Endothelial cell (in vitro differentiated cells): ENCODE measurements around the gene RTL1. TPM values are rescaled to one million over a fixed set of nuclear protein-coding genes. Genes with fewer than 3 reads are reported as not detected.

Source experiments
- DNase-seq: peaks from one replicate; pipeline ENCODE4 v3.0.0; 2021; ENCODE audit warnings: low spot score
- H3K27ac Mint-ChIP-seq: one replicate; pipeline ENCODE4 v1.8.0; 2021; ENCODE audit warnings: mixed read lengths, inconsistent platforms; ENCODE audit not compliant: unreplicated experiment
- H3K27me3 Mint-ChIP-seq: one replicate; pipeline ENCODE4 v1.8.0; 2021; ENCODE audit warnings: mild to moderate bottlenecking, moderate library complexity, mixed read lengths, inconsistent platforms; ENCODE audit not compliant: unreplicated experiment
- H3K36me3 Mint-ChIP-seq: one replicate; pipeline ENCODE4 v1.8.0; 2021; ENCODE audit warnings: mild to moderate bottlenecking, low read depth, mixed read lengths, inconsistent platforms; ENCODE audit not compliant: unreplicated experiment
- H3K4me1 Mint-ChIP-seq: one replicate; pipeline ENCODE4 v1.8.0; 2021; ENCODE audit warnings: mild to moderate bottlenecking, mixed read lengths, inconsistent platforms; ENCODE audit not compliant: unreplicated experiment
- H3K4me3 Mint-ChIP-seq: one replicate; pipeline ENCODE4 v1.8.0; 2021; ENCODE audit warnings: mild to moderate bottlenecking, mixed read lengths, inconsistent platforms; ENCODE audit not compliant: unreplicated experiment
- H3K9me3 Mint-ChIP-seq: one replicate; pipeline ENCODE4 v1.8.0; 2021; ENCODE audit warnings: mixed read lengths, inconsistent platforms; ENCODE audit not compliant: unreplicated experiment
- CTCF ChIP-seq: fragments of 200-600 bp; sonication (generic); IDR thresholded peaks from one replicate; pipeline ENCODE4 v1.5.0; 2021; ENCODE audit warnings: antibody characterized with exemption; ENCODE audit not compliant: unreplicated experiment
- total RNA-seq: library from RNA; stranded (reverse); fragmentation: NEBNext Ultra II Directional; extraction: Animal tissue kit (Norgen Biotek cat#: 25700); gene quantifications from one replicate; pipeline ENCODE4 v1.2.1, GENCODE V29; 2021; ENCODE audit not compliant: unreplicated experiment

The RTL1 gene
- total RNA-seq, 1 donor from 2014 or later = 0.18 TPM

GRCh38 chr14:100857923-100858837, 45.3 kb downstream of the RTL1 start:
- no peaks in the 10 kb centered on the region for H3K36me3 Mint-ChIP-seq
- H3K27ac Mint-ChIP-seq = no peak overlapping the region
- no peak for TF ChIP-seq CTCF
- H3K4me1 Mint-ChIP-seq = no peaks in the 10 kb centered on the region
- no peaks in the 10 kb centered on the region for H3K9me3 Mint-ChIP-seq
- no peak overlapping the region for H3K4me3 Mint-ChIP-seq
- no peak for DNase-seq
- no peaks in the 10 kb centered on the region for H3K27me3 Mint-ChIP-seq

- DNase-seq = no peak
- H3K9me3 Mint-ChIP-seq = no peaks in the 10 kb centered on the region
- H3K27ac Mint-ChIP-seq = no peak overlapping the region
- no peak overlapping the region for H3K4me3 Mint-ChIP-seq
- no peaks in the 10 kb centered on the region for H3K36me3 Mint-ChIP-seq
- TF ChIP-seq CTCF = no peak
- H3K27me3 Mint-ChIP-seq = peaks cover 1% of the 10 kb centered on the region
- no peaks in the 10 kb centered on the region for H3K4me1 Mint-ChIP-seq
Measured at GRCh38 chr14:100857233-100857922, 46.1 kb downstream of the RTL1 start.

- no peak overlapping the region for H3K27ac Mint-ChIP-seq
- no peaks in the 10 kb centered on the region for H3K36me3 Mint-ChIP-seq
- TF ChIP-seq CTCF = no peak
- no peak overlapping the region for H3K4me3 Mint-ChIP-seq
- no peak for DNase-seq
- peaks cover 1% of the 10 kb centered on the region for H3K27me3 Mint-ChIP-seq
- H3K9me3 Mint-ChIP-seq = no peaks in the 10 kb centered on the region
- H3K4me1 Mint-ChIP-seq = no peaks in the 10 kb centered on the region
Measured at GRCh38 chr14:100856056-100856950, 47.2 kb downstream of the RTL1 start.

GRCh38 chr14:100855256-100855930, 48.1 kb downstream of the RTL1 start:
- no peak for DNase-seq
- TF ChIP-seq CTCF = no peak
- no peak overlapping the region for H3K27ac Mint-ChIP-seq
- no peaks in the 10 kb centered on the region for H3K4me1 Mint-ChIP-seq
- no peak overlapping the region for H3K4me3 Mint-ChIP-seq
- H3K9me3 Mint-ChIP-seq = no peaks in the 10 kb centered on the region
- H3K36me3 Mint-ChIP-seq = no peaks in the 10 kb centered on the region
- peaks cover 1% of the 10 kb centered on the region for H3K27me3 Mint-ChIP-seq
